Lung microvascular endothelial cell (primary cell): ENCODE measurements around the gene ARID1B. TPM values are rescaled to one million over a fixed set of nuclear protein-coding genes. Genes with fewer than 3 reads are reported as not detected.
A peak's percentile ranks its signal among the peaks of the same experiment; 100 is the strongest.

Experiments
- DNase-seq, 2 donors: peaks; one replicate each; pipeline versions ENCODE4 v3.0.0 to v3.0.0-alpha.2; 2010; ENCODE audit warnings: low read depth in 2 of 2
- total RNA-seq: library from RNA; depleted of rRNA; stranded (reverse); fragments of >200 nt; gene quantifications from 2 replicates; pipeline ENCODE4 v1.2.1, GENCODE V29; 2014

ARID1B gene
- total RNA-seq, 1 donor from 2014 or later, result 33.1 TPM

DNA sequence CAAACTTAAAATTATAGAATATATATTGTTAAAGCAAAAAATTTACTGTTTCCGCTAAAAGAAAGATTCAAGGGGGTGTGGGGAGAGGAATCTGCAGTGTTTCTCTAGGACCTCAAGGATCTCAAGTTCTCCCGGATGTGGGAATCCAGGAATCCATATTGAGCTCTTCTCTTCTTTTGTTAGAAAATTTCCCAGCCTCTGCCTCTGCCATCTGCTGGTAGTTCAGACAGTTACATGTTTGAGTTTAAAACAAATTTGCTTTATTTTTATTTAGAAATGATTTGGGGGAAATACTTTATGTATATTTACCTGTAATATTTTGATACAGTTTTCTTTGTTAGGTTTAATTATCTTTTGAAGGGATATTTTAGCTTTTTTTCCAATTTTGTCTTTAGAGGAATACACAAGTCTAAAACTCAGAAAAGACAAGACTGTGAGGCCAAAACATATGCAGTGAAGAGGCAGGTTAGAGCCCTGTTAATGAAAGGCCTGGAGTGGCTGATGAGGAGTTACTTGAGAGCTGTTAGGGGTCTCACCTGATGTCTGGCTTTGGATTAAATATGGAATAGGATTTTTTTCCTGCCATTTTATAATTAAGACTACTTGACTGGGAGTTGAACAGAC, 268.8 kb downstream of the ARID1B start:
- DNase-seq, result peak; percentile 55 to 57

DNA sequence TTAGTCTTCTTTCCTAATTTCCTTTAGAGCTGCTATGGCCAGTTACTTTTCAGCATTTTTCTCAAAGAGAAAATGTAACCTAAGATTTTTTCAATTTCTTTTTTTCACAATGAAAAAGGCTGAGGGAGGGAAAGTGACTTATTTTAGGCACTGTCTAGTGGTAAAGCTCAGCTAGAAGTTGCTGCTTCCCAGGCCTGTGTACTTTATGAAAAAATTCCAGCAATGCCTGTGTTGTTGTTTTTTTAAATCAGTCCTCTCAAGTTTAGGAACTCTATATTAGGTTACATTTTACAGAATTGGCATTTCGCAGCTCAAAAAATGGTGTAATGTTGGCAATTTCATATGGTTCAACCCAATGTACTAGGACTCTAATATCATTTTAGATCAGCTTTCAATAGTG, 269.6 kb downstream of the ARID1B start:
- DNase-seq, result no peak

DNA sequence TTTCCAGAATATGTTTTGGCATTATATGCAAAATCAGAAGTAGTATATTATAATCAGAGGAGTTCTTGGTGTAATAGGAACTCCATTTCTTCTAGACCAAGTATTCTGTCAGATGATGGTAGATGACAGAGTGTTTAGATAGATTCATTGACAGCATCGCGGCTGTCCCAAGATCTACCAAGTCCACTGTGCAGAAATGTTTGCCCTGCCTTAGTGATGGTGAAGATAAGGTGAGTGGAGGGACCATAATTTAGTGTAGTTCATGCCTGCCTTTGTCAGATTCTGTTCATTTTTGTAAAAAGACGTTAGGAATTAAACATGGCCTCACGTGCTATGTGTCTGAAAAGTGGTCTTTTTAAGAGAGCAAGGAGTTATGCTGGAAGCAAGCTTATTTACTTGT, 270.1 kb downstream of the ARID1B start:
- DNase-seq, result no peak

GRCh38 chr6:157047951-157048350, 270.8 kb downstream of the ARID1B start:
- no peak for DNase-seq

- DNase-seq, result no peak
These were observed 272.0 kb downstream of the ARID1B start for GRCh38 chr6:157049133-157049532.

- peak; percentile 19 to 61 for DNase-seq
These were observed 273.5 kb downstream of the ARID1B start for GRCh38 chr6:157050537-157051265.

- DNase-seq, result no peak
These were observed 277.4 kb downstream of the ARID1B start for GRCh38 chr6:157054531-157054979.

GRCh38 chr6:157055863-157056262, 278.7 kb downstream of the ARID1B start:
- no peak for DNase-seq

- DNase-seq, result no peak
These were observed 279.1 kb downstream of the ARID1B start for GRCh38 chr6:157056275-157056674.

- no peak for DNase-seq
These were observed 281.4 kb downstream of the ARID1B start for GRCh38 chr6:157058574-157058973.

DNA sequence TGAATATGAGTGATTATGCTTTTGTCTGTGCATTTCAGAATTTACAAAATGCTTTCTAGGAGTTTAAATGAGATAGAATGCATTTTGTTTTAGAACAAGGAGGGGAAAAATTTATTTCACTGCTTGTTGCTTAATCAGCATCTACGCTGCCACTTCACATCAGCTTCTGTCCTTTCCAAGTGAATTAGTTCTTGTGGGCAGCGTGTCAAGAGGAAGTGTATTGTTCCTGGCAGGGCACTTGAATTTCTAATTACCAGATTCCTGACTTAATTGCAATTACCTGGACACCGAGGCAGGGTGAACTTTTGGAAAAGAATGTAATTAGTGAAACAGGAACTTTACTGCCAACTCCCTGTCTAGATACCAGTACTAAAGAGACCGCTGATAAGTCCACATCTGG, 282.6 kb downstream of the ARID1B start:
- DNase-seq, result peak in 1 of 2 donors; percentile 42

GRCh38 chr6:157060440-157060952, 283.3 kb downstream of the ARID1B start:
- peak in 1 of 2 donors; percentile 19 for DNase-seq

GRCh38 chr6:157061770-157062594, 284.8 kb downstream of the ARID1B start:
- peak in 1 of 2 donors; percentile 41 for DNase-seq

DNA sequence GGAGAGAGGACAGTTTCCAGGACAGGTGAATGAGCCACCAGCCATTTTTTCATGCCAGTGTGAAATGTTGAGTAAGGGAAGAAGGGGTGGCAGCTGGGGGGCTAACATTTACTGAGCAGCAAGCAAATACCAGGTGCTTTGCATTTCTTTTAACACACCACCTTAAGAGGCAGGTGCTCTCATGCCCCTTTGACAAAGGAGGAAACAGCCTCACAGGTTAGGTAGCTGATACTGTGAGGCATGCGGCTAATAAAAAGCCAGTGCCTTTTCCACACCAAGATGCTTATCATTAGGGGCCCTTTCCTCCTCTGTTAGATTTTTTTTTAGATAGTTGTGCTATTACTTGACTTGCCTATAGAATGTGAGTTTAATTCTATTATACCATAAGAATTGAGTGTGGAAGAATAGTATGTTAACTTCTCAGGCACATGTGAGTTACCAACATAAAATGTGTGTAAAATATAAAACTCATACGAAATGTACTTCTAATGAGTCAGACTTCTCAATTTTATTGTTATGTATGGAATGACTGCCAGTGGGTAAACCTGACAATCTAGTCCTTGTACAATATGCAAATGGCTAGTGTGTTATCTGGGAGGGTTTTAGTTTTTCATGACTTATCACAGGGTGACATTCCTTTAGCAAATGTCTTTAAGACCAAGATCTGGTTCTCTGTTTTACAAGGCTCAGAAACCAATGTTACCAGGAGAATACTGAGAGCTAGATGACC, 286.2 kb downstream of the ARID1B start:
- no peak for DNase-seq

GRCh38 chr6:157063923-157064322, 286.7 kb downstream of the ARID1B start:
- DNase-seq, result no peak

DNA sequence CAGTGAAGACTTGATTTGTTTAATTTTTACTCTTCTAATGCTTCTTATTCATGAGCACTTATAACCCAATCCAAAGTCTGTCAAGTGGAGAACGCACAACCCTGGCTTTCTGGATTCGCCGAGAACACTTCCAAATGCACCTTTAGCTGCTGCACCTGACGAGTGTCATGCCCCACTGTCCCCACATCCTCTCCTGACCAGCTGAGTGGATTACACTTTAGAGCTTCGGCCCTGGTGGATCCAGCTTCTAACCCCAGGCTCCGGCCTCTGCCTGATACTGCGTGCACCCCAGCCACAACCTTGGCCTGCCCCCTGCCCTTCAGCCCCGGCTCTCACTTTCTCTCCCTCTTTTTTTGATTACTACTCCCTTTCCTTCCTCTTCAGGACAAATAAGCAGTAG, 287.3 kb downstream of the ARID1B start:
- no peak for DNase-seq

DNA sequence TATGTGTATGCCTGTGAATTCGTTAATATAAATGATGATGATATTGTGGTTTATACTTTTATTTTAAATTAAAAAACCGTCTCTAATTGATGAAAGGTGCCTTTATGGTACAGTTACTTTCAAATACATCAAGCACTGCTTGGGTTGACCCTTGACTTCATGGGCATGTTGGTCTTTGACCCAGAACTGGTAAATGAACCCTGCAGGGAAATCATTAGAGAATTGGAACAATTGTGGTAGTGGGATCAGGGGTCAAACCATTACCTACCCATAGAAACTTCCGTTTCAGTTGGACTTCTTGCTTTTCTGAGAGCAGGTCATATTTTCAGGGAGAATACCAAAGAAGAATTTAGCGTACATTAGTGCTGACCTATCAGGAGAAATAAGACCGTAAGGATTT, 288.2 kb downstream of the ARID1B start:
- no peak for DNase-seq

DNA sequence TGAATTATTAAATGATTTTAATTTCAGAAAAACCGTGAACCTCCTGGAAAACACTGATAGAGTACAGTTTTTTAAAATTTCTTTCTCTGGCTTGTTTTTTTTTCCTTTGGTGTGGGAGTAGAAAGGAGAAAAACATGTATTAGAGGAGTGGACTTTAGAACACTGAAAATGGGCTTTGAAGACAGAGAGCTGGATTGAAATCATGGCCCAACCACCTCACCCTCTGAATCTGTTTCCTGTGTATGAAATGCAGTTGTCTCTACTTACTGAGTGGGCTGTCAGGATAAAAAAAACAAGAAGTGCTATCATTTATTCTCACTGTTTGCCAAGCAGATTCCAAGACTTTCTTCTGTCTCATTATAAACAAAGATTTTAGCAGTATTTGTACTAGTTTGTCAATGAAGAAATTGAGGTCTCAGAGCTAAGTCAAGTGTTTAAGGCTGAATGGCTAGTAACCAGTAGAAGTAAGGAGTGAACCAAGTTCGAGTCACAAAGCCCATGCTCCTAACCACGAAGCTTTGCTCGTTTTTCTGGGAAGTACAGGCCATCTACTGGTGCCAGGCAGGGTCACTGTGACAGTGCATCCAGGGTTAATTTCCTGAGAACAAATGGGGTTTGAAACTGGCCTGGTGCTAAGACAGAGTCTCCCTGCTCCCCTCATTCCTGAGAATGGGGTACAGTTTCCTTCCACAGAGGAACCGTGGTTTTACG, 289.8 kb downstream of the ARID1B start:
- peak; percentile 42 to 49 for DNase-seq

DNA sequence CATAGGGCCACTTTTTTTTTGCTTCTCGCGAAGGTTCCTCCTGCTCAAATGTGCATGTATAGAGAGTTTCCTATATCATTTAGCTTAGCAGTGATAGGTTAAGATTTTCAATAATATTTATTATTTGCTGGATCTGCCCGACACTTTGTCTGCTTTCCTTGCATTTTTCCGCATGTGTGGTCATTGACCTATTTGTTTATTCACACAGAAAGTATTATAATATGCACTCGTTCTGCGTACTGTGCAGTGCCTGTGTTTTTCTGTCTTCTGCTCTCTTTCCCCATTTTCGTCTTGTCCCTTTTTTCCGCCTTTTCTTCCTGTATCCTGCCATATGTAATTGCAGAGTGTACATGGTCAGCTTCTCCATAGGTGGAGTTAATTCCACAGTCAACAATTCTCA, 290.3 kb downstream of the ARID1B start:
- DNase-seq, result no peak

DNA sequence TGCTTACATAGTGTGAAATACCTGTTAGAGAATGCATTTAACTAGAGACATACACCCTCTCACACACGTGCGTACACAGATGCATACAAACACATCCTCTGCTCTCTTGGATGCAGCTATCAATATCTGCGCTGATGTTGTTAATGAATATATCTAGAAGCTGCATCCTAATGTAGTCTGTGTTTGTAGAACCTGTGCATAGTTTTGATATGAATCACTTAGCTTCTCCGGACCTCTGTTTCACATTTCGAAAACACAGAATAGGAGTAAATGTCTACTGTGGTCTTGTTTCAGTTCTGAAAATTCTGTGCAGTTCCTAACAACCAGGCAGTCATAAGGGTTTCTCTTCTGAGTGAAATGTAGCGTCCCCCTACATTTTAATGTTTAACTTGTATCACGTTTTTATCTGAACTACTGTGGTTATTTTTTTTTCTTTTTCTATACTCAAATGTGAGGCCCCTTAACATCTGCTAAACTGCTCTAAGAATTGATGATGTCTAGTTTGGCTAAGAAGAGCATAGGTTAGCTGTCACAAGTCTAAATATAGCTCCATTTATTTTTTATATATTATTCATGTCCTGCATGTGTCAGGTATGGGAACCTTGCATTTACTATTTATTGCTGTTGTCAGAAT, 291.6 kb downstream of the ARID1B start:
- peak; percentile 32 to 46 for DNase-seq
